Measurements from ENCODE around the gene SVIP.

DNA sequence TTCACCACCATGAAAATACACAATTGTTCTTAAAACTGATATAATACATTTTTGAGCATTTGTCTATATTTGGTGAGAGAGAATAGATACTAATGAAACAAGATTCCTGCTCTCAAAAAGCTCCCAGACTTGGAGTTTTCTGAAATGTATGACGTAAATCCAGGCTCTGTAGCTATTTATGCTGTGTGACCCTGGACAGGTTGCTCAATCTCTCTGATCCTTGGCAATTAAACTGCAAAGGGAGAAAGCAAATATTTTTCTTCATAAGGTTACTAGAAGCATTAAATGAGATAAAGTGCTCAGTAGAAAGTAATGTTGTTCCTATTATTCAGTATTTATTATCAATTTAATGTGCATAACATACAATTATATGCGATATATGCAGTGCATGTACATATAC, 42.5 kb downstream of the SVIP start:
- TF ChIP-seq, protein P1, sequence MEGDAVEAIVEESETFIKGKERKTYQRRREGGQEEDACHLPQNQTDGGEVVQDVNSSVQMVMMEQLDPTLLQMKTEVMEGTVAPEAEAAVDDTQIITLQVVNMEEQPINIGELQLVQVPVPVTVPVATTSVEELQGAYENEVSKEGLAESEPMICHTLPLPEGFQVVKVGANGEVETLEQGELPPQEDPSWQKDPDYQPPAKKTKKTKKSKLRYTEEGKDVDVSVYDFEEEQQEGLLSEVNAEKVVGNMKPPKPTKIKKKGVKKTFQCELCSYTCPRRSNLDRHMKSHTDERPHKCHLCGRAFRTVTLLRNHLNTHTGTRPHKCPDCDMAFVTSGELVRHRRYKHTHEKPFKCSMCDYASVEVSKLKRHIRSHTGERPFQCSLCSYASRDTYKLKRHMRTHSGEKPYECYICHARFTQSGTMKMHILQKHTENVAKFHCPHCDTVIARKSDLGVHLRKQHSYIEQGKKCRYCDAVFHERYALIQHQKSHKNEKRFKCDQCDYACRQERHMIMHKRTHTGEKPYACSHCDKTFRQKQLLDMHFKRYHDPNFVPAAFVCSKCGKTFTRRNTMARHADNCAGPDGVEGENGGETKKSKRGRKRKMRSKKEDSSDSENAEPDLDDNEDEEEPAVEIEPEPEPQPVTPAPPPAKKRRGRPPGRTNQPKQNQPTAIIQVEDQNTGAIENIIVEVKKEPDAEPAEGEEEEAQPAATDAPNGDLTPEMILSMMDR (conservative IDR thresholded peaks at IDR 0.05; ENCODE audit: low read length): no peak
- TF ChIP-seq EZH2phosphoT487 (IDR thresholded peaks at IDR 0.05; ENCODE audit: borderline replicate concordance, low read depth, low read length): no peak

All from OCI-LY7 (cell line).